ENCODE results near the gene DCBLD2.

DNA sequence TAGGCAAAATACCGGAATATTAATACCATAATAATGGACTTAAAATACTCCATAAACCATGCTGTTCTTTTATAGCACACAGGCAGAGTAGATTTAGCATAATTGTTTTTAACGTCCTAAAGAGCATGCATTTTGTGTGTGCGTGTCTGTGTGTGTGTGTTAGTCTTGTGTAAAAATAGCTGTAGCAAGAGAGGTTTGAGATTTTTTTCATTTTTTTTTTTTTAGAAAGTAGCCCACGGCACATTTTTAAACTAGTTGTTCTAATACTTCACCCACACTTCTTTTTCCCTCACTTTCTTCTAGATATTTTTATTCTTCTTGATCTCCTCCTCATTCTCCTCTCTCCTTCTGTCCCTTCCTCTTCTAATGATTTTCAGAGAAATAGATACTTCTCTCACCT, 145.9 kb downstream of the DCBLD2 start:
- TF ChIP-seq TAF1 (IDR thresholded peaks at IDR 0.05; ENCODE audit: borderline replicate concordance, low read depth, low read length) (no peak), POLR2A (IDR thresholded peaks at IDR 0.05; ENCODE audit: low read depth, low read length) (no peak), POLR2AphosphoS5 (IDR thresholded peaks at IDR 0.05; ENCODE audit: low read depth, low read length) (no peak)
